ENCODE measurements around the gene MALSU1.
"Not testable (repeated sequence)": the region's sequence is repeated elsewhere in the genome, so short reads cannot be mapped to it uniquely, and the experiment has no call there.

MALSU1 gene

GRCh38 chr7:23287612-23288011, 11.5 kb upstream of the MALSU1 start:
- DNase-seq: no peak

- DNase-seq: no peak
Observed at GRCh38 chr7:23290993-23291392, 8.1 kb upstream of the MALSU1 start.

- no peak for DNase-seq
Observed at GRCh38 chr7:23291957-23292560, 7.1 kb upstream of the MALSU1 start.

GRCh38 chr7:23292623-23293022, 6.5 kb upstream of the MALSU1 start:
- DNase-seq: no peak

GRCh38 chr7:23293500-23294073, 5.6 kb upstream of the MALSU1 start:
- no peak for DNase-seq

GRCh38 chr7:23294549-23295400, 4.4 kb upstream of the MALSU1 start:
- no peak for DNase-seq

GRCh38 chr7:23295401-23295697, 3.8 kb upstream of the MALSU1 start:
- no peak for DNase-seq

GRCh38 chr7:23298141-23298881, 828 bp upstream of the MALSU1 start:
- DNase-seq: no peak

GRCh38 chr7:23299770-23300300, 696 bp downstream of the MALSU1 start:
- no peak for DNase-seq

GRCh38 chr7:23306936-23307521, 7.9 kb downstream of the MALSU1 start:
- no peak for DNase-seq

GRCh38 chr7:23308754-23309153, 9.6 kb downstream of the MALSU1 start:
- DNase-seq: no peak

- not testable (repeated sequence) for DNase-seq
Observed at GRCh38 chr7:23312141-23312540, 13.0 kb downstream of the MALSU1 start.

GRCh38 chr7:23315366-23315765, 16.2 kb downstream of the MALSU1 start:
- DNase-seq: no peak

GRCh38 chr7:23331132-23331531, 32.0 kb downstream of the MALSU1 start:
- DNase-seq: no peak

- no peak for DNase-seq
Observed at GRCh38 chr7:23332193-23332592, 33.1 kb downstream of the MALSU1 start.

- DNase-seq: no peak
Observed at GRCh38 chr7:23332910-23333612, 33.9 kb downstream of the MALSU1 start.

GRCh38 chr7:23333671-23334246, 34.6 kb downstream of the MALSU1 start:
- no peak for DNase-seq

- no peak for DNase-seq
Observed at GRCh38 chr7:23334482-23335056, 35.4 kb downstream of the MALSU1 start.

- no peak for DNase-seq
Observed at GRCh38 chr7:23335136-23335535, 36.0 kb downstream of the MALSU1 start.

- no peak for DNase-seq
Observed at GRCh38 chr7:23335621-23336020, 36.5 kb downstream of the MALSU1 start.

- no peak for DNase-seq
Observed at GRCh38 chr7:23336086-23336485, 36.9 kb downstream of the MALSU1 start.

Data from NCI-H526 treated with DMSO at 0.1 percent for 48 hours (cell line).